GM12878 (cell line): ENCODE results near the gene TBC1D22B. TPM values are rescaled to one million over a fixed set of nuclear protein-coding genes. Genes with fewer than 3 reads are reported as not detected.
A peak's percentile ranks its signal among the peaks of the same experiment; 100 is the strongest.

Experiments
- ATAC-seq: fragments of 200-7000 bp; cut with Tn5 transposase; 3 replicates; pipeline ENCODE4 v1.9.1; 2020; ENCODE audit warnings: mild to moderate bottlenecking, moderate library complexity
- BruUV-seq: library from RNA; stranded (reverse); fragments of 400-500 nt; replicated peaks from 2 replicates; lab custom pipeline; 2021; lab: Mats Ljungman, UMichigan
- CTCF ChIA-PET: fragments of 300-600 bp; sonication (Branson Sonifier 250); formaldehyde crosslinking; extraction: SDS; loops from one replicate; lab custom pipeline; 2021; ENCODE audit warnings: inconsistent platforms; lab: Yijun Ruan, JAX
- POLR2A ChIA-PET: fragments of 350-600 bp; formaldehyde crosslinking; extraction: SDS; loops from one replicate; lab custom pipeline; 2021; ENCODE audit warnings: inconsistent platforms; lab: Charles Lee
- RAD21 ChIA-PET: fragments of 300-600 bp; sonication (Branson Sonifier 250); formaldehyde crosslinking; loops from one replicate; lab custom pipeline; 2023; ENCODE audit warnings: antibody characterized with exemption; ENCODE audit not compliant: unreplicated experiment; lab: Charles Lee
- SMC1A ChIA-PET: fragments of 300-600 bp; sonication (Branson Sonifier 250); formaldehyde crosslinking; loops from one replicate; lab custom pipeline; 2023; ENCODE audit not compliant: unreplicated experiment, uncharacterized antibody; lab: Charles Lee
- DNase-seq: peaks from one replicate; pipeline ENCODE4 v3.0.0-alpha.2; 2011; ENCODE audit warnings: low read depth, low spot score
- FAIRE-seq: peaks from 3 replicates; lab custom pipeline; 2011; peaks lifted over from hg19 to GRCh38; lab: Jason Lieb, UNC
- H2AFZ ChIP-seq: 2 replicates; pipeline ENCODE4 v1.6.0; 2011; ENCODE audit warnings: low read depth, low read length, control low read depth; ENCODE audit not compliant: control insufficient read depth
- H3K27ac ChIP-seq: 2 replicates; pipeline ENCODE4 v1.5.1; 2011; ENCODE audit warnings: control low read depth; ENCODE audit not compliant: control insufficient read depth, insufficient read depth
- H3K27me3 ChIP-seq, 2 experiments: replicated peaks in 1 of 2; 2 replicates each; pipeline versions ENCODE4 v1.6.0 to v1.6.1; 2011; ENCODE audit warnings: low read length in 1 of 2; ENCODE audit not compliant: control insufficient read depth in 2 of 2, insufficient read depth in 2 of 2
- H3K36me3 ChIP-seq, 2 experiments: 2 replicates each; pipeline ENCODE4 v1.5.1; 2011; ENCODE audit warnings: low read length in 1 of 2; ENCODE audit not compliant: control insufficient read depth in 2 of 2, insufficient read depth in 2 of 2
- H3K4me1 ChIP-seq: 2 replicates; pipeline ENCODE4 v1.6.1; 2011; ENCODE audit warnings: mild to moderate bottlenecking, low read length, moderate library complexity, mixed read lengths; ENCODE audit not compliant: control insufficient read depth, insufficient read depth
- H3K4me2 ChIP-seq: 2 replicates; pipeline ENCODE4 v1.6.0; 2011; ENCODE audit warnings: control low read depth; ENCODE audit not compliant: control insufficient read depth, insufficient read depth
- H3K4me3 ChIP-seq: fragments of 200-600 bp; sonication (generic); 2 replicates; pipeline ENCODE4 v1.5.1; 2016
- H3K79me2 ChIP-seq: 2 replicates; pipeline ENCODE4 v1.6.0; 2011; ENCODE audit warnings: low read length; ENCODE audit not compliant: control insufficient read depth, insufficient read depth
- H3K9ac ChIP-seq: 2 replicates; pipeline ENCODE4 v1.8.0; 2011; ENCODE audit warnings: low read length, control low read depth, mixed read lengths; ENCODE audit not compliant: control insufficient read depth, insufficient read depth
- H3K9me3 ChIP-seq: replicated peaks from 3 replicates; pipeline ENCODE4 v1.5.1; 2011; ENCODE audit warnings: mild to moderate bottlenecking, low read length; ENCODE audit not compliant: control insufficient read depth, insufficient read depth
- H4K20me1 ChIP-seq: 2 replicates; pipeline ENCODE4 v1.6.0; 2011; ENCODE audit not compliant: control insufficient read depth, insufficient read depth
- CTCF ChIP-seq, 3 experiments: IDR thresholded peaks in 2 of 3; conservative IDR thresholded peaks in 1 of 3; 2 replicates each; pipeline ENCODE4 v1.5.1; 2011; ENCODE audit warnings: low read depth in 3 of 3, low read length in 3 of 3, mild to moderate bottlenecking in 3 of 3, control low read depth in 2 of 3, moderate library complexity in 2 of 3, inconsistent platforms in 1 of 3, mixed read lengths in 1 of 3; ENCODE audit not compliant: control insufficient read depth in 2 of 3, insufficient read depth in 1 of 3; ENCODE audit errors: extremely low read depth in 1 of 3
- HCFC1 ChIP-seq: fragments of 150-350 bp; IDR thresholded peaks from 2 replicates; pipeline ENCODE4 v1.6.1; 2014; ENCODE audit warnings: low read length
- HDAC6 ChIP-seq: fragments of 200-600 bp; sonication (generic); IDR thresholded peaks from one replicate; pipeline ENCODE4 v1.8.0; 2017; ENCODE audit warnings: antibody characterized with exemption; ENCODE audit not compliant: unreplicated experiment
- KAT2A ChIP-seq: conservative IDR thresholded peaks from 2 replicates; pipeline ENCODE4 v1.6.1; 2011; ENCODE audit warnings: low read depth, low read length; ENCODE audit not compliant: control insufficient read depth
- MTA3 ChIP-seq: IDR thresholded peaks from 2 replicates; pipeline ENCODE4 v1.6.1; 2012; ENCODE audit warnings: low read length, inconsistent platforms, borderline replicate concordance
- NFXL1 ChIP-seq: fragments of 450-650 bp; IDR thresholded peaks from 2 replicates; pipeline ENCODE4 v1.6.1; 2017; ENCODE audit warnings: antibody characterized with exemption, mild to moderate bottlenecking, borderline replicate concordance
- NFYB ChIP-seq: IDR thresholded peaks from 2 replicates; pipeline ENCODE4 v1.6.1; 2011; ENCODE audit warnings: low read depth, mild to moderate bottlenecking, low read length, improper control_type of control experiment, moderate library complexity; ENCODE audit not compliant: insufficient read depth
- RCOR1 ChIP-seq: conservative IDR thresholded peaks from 2 replicates; pipeline ENCODE4 v1.6.1; 2012; ENCODE audit warnings: low read depth, low read length, improper control_type of control experiment
- RELA ChIP-seq: fragments of 450-650 bp; IDR thresholded peaks from 2 replicates; pipeline ENCODE4 v1.8.0; 2014; ENCODE audit warnings: borderline replicate concordance; ENCODE audit not compliant: partially characterized antibody
- SMC3 ChIP-seq: IDR thresholded peaks from 2 replicates; pipeline ENCODE4 v1.6.1; 2011; ENCODE audit warnings: low read length, improper control_type of control experiment, borderline replicate concordance
- SP1 ChIP-seq: IDR thresholded peaks from one replicate; pipeline ENCODE4 v1.6.1; 2011; ENCODE audit warnings: low read depth, low read length
- WRNIP1 ChIP-seq: IDR thresholded peaks from 2 replicates; pipeline ENCODE4 v1.6.1; 2011; ENCODE audit warnings: low read depth, low read length, improper control_type of control experiment, borderline replicate concordance
- ZBTB4 ChIP-seq: fragments of 450-650 bp; formaldehyde crosslinking; IDR thresholded peaks from 2 replicates; pipeline ENCODE4 v1.4.0; 2022; ENCODE audit warnings: mild to moderate bottlenecking, moderate library complexity
- ZNF622 ChIP-seq: fragments of 450-650 bp; IDR thresholded peaks from 2 replicates; pipeline ENCODE4 v1.6.1; 2017; ENCODE audit warnings: mild to moderate bottlenecking, inconsistent platforms
- WGBS: methylation state at CpG from one replicate; pipeline ENCODE4 v1.1.6; 2016; ENCODE audit warnings: low lambda C conversion rate; ENCODE audit not compliant: insufficient replicate concordance, insufficient coverage; ENCODE audit errors: missing lambda C conversion rate; 5-methylcytosine and 5-hydroxymethylcytosine counted together
- in situ Hi-C: fragments of 300-500 bp; cut with MboI; formaldehyde crosslinking; loops from 9 replicates; pipeline ENCODE4 v1.14.3; 2018; ENCODE audit warnings: mixed read lengths
- intact Hi-C: fragments of 100-400 bp; cut with micrococcal nuclease; formaldehyde crosslinking; loops from one replicate; pipeline ENCODE4 v1.14.2; 2022; ENCODE audit not compliant: unreplicated experiment
- polyA plus RNA-seq, 11 experiments: library from polyadenylated mRNA; depleted of rRNA in 4 of 11; unstranded in 6 of 11; stranded (reverse) in 5 of 11; fragments of >200 nt; fragmentation: Nextera tagmentation in 4 of 11; fragmentation: Illumina TruSeq in 1 of 11; extraction: Ambion mirVana in 4 of 11; extraction: Trizol in 1 of 11; gene quantifications; 1 replicate in 1 of 11; 2 replicates in 10 of 11; pipeline versions ENCODE4 v1.2.1 to v1.2.3, GENCODE V29; 2011 to 2016; ENCODE audit warnings: inconsistent platforms in 2 of 11, missing spikeins in 2 of 11, low read depth in 1 of 11
- total RNA-seq, 4 experiments: library from RNA; depleted of rRNA in 3 of 4; stranded (reverse); fragments of >200 nt in 3 of 4; fragmentation: Illumina TruSeq in 1 of 4; extraction: Trizol in 1 of 4; gene quantifications; 2 replicates each; pipeline versions ENCODE4 v1.2.1 to v1.2.3, GENCODE V29; 2013 to 2021

Gene TBC1D22B
- total and polyA plus RNA-seq, 10 of the 15 experiments (the other 5 are each of a cell fraction or from before 2014, with no cell fraction given), result 3.4 to 18.7 (median 14.1) TPM

GRCh38 chr6:37303091-37303660, 45.6 kb downstream of the TBC1D22B start (continued):
- TF ChIP-seq ZBTB4 (CRISPR knock-in tag) (no peak), KAT2A (no peak), ZNF622 (no peak), SP1 (no peak)

- Histone ChIP-seq H3K9ac (no peak overlapping the region), H3K79me2 (no peaks in the 10 kb centered on the region), H4K20me1 (no peaks in the 10 kb centered on the region), H3K27me3 (no peaks in the 10 kb centered on the region), H3K9me3 (no peaks in the 10 kb centered on the region), H2AFZ (no peak overlapping the region), H3K4me1 (peaks cover 5% of the 10 kb centered on the region), H3K4me3 (no peak overlapping the region), H3K4me2 (no peak overlapping the region), H3K27ac (no peak overlapping the region), H3K36me3 (peaks cover 0 to 6% of the 10 kb centered on the region in 2 experiments; a peak in 3 of 4 replicates)
- intact Hi-C loops, result no loop called here
- in situ Hi-C loops, result no loop called here
- FAIRE-seq, result no peak
- ChIA-PET RAD21 (interaction anchor here (1.2 to 1.6 kb wide), 2 partner anchors 10 to 11 kb away, joined by 3 to 12 read pairs; no protein-coding TSS in a partner anchor), SMC1A (interaction anchor here (0.7 to 3.4 kb wide), 4 partner anchors 10 to 84 kb away, joined by 3 to 25 read pairs (median 6); no protein-coding TSS in a partner anchor), POLR2A (interaction anchor here (1.9 kb wide), 1 partner anchor 11 kb away, joined by 5 read pairs; no protein-coding TSS in a partner anchor), CTCF (interaction anchor here (0.6 to 5.9 kb wide), 13 partner anchors 11 to 419 kb away, joined by 3 to 112 read pairs (median 4); no protein-coding TSS in a partner anchor)
- BruUV-seq, result no TSS peak
- DNase-seq, result no peak
- 46% methylated on average over 3 of the region's 3 CpGs for WGBS
- peak; percentile 83 for ATAC-seq
- TF ChIP-seq WRNIP1 (no peak), SMC3 (peak; percentile 30; the same call in 1 of the 2 replicates), KAT2A (no peak), HDAC6 (no peak), NFYB (no peak), MTA3 (no peak), RELA (no peak), RCOR1 (no peak), HCFC1 (no peak), NFXL1 (no peak), CTCF (IDR thresholded peaks at IDR 0.05 in 2 of 3, conservative IDR thresholded peaks at IDR 0.05 in 1 of 3; ENCODE audit: control insufficient read depth in 2 of 3, extremely low read depth in 1 of 3, insufficient read depth in 1 of 3, low read depth in 3 of 3, low read length in 3 of 3) (peak; percentile 55 to 60 (median 60); a peak in 5 of 6 replicates)
Measured at GRCh38 chr6:37303891-37304503, 46.4 kb downstream of the TBC1D22B start.
